GM19240 (cell line): ENCODE data around the gene CARD11.

Experiments used
- DNase-seq: peaks from one replicate; pipeline ENCODE4 v3.0.0; 2011; ENCODE audit warnings: low spot score; ENCODE audit not compliant: insufficient read length

Gene CARD11

GRCh38 chr7:2909043-2909442 lies 134.6 kb downstream of the CARD11 start:
- no peak for DNase-seq

DNA sequence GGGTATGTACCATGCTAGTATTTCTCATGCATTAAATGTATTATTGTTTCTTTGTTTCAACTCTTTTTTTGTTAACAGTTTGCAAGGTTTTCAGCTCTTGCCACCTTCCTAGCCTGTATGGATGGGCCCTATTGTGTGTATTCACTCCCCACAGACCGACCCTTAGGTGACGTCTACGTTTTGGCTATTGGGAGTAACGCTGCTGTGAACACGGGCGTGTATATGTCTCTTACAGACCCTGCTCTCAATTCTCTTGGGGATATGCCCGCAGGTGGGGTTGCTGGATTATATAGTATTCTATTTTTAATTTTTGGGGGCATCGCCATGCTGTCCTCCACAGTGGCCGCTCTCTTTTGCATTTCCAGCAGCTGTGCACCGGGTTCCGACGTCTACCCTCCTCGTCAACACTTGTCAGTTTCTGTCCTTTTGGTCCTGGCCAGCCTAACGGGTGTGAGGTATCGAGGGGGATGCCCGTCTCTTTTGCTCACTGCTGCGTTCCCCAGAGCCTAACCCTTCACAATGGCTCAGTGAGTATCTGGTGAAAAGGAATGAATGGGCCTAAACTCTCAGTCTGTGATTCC lies 135.5 kb downstream of the CARD11 start:
- DNase-seq: no peak

- DNase-seq: no peak
Observed at GRCh38 chr7:2906197-2906931, 137.3 kb downstream of the CARD11 start.

DNA sequence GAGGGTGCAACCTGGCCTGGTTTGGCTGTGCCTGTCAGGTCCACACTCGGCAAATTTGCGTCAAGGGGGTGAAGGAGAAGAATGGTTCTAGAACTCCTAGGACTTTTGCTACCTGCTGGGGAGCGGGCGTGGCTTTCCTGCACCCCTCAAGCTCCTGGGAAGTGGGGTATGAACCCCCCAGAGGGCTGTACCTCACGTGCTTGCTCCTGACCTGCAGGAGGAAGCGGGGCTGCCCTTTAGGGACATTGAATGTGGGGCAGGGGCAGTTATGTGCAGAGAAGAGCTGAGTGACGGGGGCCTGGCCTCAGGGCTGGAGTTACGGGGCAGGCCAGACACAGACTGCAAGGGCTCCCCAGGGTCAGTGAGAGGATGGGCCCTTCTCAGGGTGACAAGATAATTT lies 138.2 kb downstream of the CARD11 start:
- no peak for DNase-seq

- DNase-seq: no peak
Observed at GRCh38 chr7:2905027-2905426, 138.6 kb downstream of the CARD11 start.

GRCh38 chr7:2904202-2904601 lies 139.5 kb downstream of the CARD11 start:
- no peak for DNase-seq

- no peak for DNase-seq
Observed at GRCh38 chr7:2903682-2904162, 139.9 kb downstream of the CARD11 start.

DNA sequence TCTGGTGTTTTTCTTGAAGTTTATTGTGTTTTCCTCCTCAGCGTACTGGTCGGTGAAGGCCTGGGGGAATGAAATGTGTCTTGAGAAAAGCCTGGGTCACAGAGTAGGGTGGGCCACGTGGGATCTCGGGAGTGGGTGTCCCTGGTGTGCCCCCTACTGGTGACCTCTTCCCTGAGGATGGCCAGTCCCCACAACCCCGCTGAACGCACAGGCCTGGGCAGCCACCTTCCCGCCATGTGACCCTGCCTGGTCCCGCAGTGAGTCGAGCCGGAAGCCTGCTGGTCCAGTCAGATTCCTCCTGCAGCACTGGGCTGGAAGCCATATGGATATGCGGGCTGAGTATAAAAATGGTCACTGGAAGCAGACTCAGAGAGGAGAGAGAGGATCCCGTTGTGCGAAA lies 146.6 kb downstream of the CARD11 start:
- no peak for DNase-seq

DNA sequence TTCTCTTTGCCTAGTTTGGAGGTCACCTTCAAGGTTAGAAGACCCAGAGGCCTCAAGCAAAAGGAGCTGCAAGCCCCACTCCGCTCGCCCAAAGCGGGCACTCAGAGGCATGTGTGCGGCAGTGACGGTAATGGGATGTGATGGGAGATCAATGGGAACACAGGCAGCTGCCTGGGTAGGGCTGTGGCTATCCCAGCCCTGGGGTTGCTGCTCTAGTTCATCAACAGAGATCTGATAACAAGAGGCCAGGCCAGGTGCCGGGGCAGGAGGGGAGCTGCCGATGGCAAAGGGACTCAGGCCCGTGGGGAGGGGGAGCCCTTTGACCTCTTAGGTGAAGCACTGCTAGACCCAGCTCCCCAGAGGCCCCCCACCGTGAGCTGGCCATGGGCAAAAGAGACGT lies 147.5 kb downstream of the CARD11 start:
- DNase-seq: no peak

- peak; percentile 50 for DNase-seq
Observed at GRCh38 chr7:2894118-2894940, 149.3 kb downstream of the CARD11 start.

DNA sequence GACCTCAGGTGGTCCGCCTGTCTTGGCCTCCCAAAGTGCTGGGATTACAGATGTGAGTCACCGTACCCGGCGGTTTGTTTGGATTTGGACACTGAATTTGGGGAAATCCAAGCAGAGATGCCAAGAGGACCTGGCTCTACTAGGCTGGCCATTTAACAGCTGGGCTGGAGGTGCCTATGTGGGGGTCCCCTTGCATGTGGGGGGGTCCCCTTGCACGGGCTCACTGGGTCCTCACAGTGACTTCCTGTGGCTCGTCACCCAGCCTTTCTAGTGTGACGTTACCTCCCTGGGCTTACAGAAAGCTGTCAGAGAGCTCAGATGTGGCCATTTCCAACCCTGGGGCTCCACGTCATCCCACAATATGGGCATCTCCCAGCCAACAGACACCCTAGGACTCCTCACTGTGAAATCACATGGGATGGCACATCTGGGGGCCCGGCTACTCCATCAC lies 150.2 kb downstream of the CARD11 start:
- no peak for DNase-seq

- DNase-seq: no peak
Observed at GRCh38 chr7:2892549-2892948, 151.1 kb downstream of the CARD11 start.

DNA sequence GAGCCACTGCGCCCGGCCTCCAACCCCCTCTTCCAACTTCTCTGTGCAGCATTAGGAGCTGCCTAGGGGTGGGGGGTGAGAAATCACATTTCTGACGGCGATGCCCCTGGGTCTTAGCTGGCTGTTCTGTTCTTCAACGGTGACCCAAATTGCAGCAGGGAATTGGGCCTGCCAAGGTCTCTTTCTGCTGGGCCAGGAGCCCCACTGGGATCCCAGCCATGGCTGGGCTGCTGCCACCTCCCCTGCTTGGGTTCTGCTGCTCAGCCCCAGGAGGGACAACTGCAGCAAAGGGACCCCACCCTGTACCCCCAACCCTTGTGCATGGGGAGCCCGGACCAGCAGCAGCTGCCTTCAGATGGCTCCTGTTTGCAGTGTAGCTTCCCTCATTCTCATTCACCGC lies 155.9 kb downstream of the CARD11 start:
- no peak for DNase-seq

GRCh38 chr7:2886900-2887299 lies 156.8 kb downstream of the CARD11 start:
- peak; percentile 73 for DNase-seq

DNA sequence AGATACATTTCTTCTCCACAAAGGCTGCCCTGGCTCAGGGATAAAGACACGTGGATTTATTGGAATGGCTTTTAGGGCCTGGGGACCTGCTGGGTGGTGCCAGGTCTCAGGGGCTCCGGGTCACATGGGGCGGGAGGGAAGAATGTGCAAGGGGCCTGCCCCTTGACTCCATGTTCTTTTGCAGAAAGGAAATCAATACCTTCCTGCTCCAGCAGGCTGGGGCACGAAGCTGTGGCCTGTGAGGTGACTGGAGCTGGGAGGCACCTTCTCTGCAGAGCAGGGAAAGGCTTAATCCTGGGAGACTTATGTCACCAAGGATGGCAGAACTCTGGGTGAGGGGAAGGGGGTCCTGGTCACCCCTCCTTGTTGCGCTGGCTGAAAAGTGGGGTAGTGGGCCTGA lies 157.3 kb downstream of the CARD11 start:
- no peak for DNase-seq

DNA sequence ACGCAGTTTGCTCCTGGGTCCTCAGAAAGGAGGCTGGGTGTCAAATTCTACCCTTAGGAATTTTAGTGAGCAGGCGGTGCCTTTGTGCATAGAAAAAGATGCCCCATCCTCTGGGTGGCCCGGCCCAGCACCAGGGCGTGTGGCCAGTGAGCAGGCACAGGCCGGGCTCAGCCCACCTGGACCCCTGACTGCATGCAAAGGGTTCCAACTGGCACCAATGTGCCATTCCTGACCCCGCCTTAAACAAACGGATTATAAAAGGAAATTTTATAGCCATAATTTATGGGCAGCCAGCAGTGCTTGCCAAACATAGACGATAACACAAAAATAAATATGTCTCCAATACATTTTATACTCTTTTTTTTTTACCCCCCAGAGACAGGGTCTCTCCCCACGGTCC lies 159.5 kb downstream of the CARD11 start:
- no peak for DNase-seq

DNA sequence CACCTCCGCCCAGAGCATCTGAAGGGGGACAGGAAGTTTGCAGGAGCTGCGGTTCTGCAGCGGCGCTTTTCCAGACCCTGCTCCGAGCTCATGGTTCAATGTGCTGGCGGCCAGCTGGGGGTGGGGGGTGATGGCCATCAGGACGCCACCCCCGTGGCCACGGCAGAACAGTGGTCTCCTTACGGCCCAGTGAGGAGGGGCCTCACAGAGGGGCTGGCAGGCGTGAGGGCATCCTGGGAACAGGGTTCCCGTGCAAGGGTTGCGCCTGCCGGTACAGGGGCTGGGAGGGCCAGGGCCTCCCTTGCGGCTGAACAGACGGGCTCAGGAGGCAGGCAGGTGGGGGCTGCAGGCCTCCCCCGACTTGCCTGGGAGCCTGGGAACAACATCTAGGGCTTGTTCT lies 160.6 kb downstream of the CARD11 start:
- no peak for DNase-seq

DNA sequence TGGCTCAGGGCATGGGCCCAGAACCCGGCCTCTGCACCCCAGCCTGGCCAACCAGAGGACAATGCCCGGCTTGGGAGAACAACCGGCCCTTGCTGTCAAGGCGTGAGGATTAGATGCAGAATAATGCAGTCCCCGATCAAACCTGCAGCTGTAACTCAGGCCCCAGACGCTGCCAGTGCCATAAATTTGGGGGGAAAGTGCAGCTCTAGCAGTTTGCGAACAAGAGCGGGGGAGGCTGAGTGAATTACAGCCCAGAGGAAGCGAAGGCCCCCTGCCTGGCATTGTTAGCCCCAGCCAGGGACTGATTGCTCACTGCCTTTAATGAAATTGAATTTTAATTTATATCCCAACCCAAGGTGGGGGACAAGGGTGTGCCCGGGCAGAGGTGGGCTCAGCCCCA lies 161.6 kb downstream of the CARD11 start:
- DNase-seq: no peak

- DNase-seq: no peak
Observed at GRCh38 chr7:2880874-2881533, 162.7 kb downstream of the CARD11 start.

DNA sequence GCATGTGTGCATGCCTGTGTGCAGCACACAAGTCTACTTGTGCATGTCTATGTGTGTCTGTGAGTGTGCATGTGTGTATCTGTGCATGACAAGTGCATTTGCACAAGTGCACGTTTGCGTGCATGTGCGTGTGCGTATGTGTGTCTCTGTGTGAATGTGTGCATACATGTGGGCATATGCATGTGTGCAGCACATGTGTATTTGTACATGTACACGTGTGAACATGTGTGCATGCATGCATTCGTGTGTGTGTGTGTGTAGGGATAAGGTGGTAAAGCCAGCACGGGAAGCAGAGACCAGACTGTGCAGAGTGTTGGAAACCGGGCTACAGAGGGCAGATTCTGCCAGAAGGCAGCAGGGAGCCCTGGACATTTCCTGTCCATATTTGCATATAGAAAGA lies 163.6 kb downstream of the CARD11 start:
- no peak for DNase-seq

GRCh38 chr7:2879354-2879753 lies 164.3 kb downstream of the CARD11 start:
- DNase-seq: no peak

DNA sequence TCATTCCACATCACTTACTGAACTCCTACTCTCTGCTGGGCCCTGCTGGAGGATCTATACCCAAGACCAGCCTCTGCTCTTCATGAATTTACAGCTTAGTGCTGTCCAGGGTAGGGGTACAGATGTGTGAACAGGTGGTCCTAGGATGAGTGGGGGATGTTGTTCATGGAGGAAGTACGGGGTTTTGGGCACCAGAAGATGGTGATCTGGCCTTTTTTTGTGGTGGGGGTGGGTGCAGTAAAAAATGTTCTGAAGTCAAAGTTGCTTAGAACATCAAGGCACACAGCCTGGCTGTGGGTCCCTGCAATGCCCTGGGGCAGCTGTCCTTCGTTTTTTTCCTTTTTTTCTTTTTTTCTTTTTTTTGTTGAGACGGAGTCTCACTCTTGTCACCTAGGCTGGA lies 165.4 kb downstream of the CARD11 start:
- DNase-seq: no peak
